ENCODE results near the gene NEURL1B.

- no peak for TF ChIP-seq CTCF (IDR thresholded peaks at IDR 0.05)
- no peak for TF ChIP-seq POLR2A (IDR thresholded peaks at IDR 0.05)
Observed at GRCh38 chr5:172648013-172648381, 6.9 kb downstream of the NEURL1B start.
